HL-60 (cell line): ENCODE data around the gene TTYH2.

Experiments
- GABPA ChIP-seq: IDR thresholded peaks from 2 replicates; pipeline ENCODE4 v1.6.1; 2012; ENCODE audit warnings: low read depth
- POLR2AphosphoS5 ChIP-seq: IDR thresholded peaks from 2 replicates; pipeline ENCODE4 v1.6.1; 2012; ENCODE audit warnings: low read depth
- TF ChIP-seq, protein P1 (sequence below): IDR thresholded peaks from one replicate; pipeline ENCODE4 v1.5.1; 2011; ENCODE audit warnings: low read length, control low read depth, inconsistent platforms; ENCODE audit not compliant: insufficient read depth
- TF ChIP-seq, protein P2 (sequence below): IDR thresholded peaks from 2 replicates; pipeline ENCODE4 v1.6.1; 2012; ENCODE audit warnings: low read depth; ENCODE audit not compliant: insufficient replicate concordance

DNA sequence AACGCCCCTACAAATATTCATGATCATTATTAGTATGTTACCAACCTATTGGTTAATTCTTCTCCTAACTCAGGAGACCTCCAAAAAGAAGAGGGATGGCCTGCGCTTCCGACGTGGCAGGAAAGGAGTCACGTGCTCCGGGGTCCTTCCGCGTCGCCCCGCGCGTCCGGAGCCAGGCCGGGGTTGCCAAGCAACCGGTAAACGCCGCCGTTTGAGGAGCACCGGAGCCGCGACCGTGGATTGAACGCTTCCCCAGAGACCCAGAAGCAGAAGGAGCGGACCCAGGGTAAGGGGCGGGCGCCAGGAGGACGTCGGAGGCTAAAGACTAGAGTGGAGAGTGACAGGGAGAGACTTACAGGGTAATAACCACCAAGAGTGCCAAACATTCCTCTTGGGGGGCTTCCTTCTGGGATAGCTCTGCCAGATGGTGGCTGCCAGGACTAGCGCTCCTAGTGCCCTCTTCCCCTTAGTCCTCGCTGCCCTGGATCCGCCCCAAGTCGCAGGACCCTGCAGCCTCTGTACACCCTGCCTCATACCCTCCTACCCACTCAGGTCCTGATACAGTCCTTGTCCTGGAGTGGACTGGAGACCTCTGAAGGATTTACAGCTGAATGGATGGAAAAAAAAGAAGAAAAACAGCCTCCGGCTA lies 60.8 kb downstream of the TTYH2 start, which contains the start of gene DNAI2:
- TF ChIP-seq, protein P1, sequence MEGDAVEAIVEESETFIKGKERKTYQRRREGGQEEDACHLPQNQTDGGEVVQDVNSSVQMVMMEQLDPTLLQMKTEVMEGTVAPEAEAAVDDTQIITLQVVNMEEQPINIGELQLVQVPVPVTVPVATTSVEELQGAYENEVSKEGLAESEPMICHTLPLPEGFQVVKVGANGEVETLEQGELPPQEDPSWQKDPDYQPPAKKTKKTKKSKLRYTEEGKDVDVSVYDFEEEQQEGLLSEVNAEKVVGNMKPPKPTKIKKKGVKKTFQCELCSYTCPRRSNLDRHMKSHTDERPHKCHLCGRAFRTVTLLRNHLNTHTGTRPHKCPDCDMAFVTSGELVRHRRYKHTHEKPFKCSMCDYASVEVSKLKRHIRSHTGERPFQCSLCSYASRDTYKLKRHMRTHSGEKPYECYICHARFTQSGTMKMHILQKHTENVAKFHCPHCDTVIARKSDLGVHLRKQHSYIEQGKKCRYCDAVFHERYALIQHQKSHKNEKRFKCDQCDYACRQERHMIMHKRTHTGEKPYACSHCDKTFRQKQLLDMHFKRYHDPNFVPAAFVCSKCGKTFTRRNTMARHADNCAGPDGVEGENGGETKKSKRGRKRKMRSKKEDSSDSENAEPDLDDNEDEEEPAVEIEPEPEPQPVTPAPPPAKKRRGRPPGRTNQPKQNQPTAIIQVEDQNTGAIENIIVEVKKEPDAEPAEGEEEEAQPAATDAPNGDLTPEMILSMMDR, result no peak
- TF ChIP-seq GABPA (no peak), POLR2AphosphoS5 (no peak)
- TF ChIP-seq, protein P2, sequence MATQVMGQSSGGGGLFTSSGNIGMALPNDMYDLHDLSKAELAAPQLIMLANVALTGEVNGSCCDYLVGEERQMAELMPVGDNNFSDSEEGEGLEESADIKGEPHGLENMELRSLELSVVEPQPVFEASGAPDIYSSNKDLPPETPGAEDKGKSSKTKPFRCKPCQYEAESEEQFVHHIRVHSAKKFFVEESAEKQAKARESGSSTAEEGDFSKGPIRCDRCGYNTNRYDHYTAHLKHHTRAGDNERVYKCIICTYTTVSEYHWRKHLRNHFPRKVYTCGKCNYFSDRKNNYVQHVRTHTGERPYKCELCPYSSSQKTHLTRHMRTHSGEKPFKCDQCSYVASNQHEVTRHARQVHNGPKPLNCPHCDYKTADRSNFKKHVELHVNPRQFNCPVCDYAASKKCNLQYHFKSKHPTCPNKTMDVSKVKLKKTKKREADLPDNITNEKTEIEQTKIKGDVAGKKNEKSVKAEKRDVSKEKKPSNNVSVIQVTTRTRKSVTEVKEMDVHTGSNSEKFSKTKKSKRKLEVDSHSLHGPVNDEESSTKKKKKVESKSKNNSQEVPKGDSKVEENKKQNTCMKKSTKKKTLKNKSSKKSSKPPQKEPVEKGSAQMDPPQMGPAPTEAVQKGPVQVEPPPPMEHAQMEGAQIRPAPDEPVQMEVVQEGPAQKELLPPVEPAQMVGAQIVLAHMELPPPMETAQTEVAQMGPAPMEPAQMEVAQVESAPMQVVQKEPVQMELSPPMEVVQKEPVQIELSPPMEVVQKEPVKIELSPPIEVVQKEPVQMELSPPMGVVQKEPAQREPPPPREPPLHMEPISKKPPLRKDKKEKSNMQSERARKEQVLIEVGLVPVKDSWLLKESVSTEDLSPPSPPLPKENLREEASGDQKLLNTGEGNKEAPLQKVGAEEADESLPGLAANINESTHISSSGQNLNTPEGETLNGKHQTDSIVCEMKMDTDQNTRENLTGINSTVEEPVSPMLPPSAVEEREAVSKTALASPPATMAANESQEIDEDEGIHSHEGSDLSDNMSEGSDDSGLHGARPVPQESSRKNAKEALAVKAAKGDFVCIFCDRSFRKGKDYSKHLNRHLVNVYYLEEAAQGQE, result no peak
